Measurements from ENCODE around the gene NPHP1.
"Not testable (repeated sequence)": the region's sequence is repeated elsewhere in the genome, so short reads cannot be mapped to it uniquely, and the experiment has no call there.

The NPHP1 gene

DNA sequence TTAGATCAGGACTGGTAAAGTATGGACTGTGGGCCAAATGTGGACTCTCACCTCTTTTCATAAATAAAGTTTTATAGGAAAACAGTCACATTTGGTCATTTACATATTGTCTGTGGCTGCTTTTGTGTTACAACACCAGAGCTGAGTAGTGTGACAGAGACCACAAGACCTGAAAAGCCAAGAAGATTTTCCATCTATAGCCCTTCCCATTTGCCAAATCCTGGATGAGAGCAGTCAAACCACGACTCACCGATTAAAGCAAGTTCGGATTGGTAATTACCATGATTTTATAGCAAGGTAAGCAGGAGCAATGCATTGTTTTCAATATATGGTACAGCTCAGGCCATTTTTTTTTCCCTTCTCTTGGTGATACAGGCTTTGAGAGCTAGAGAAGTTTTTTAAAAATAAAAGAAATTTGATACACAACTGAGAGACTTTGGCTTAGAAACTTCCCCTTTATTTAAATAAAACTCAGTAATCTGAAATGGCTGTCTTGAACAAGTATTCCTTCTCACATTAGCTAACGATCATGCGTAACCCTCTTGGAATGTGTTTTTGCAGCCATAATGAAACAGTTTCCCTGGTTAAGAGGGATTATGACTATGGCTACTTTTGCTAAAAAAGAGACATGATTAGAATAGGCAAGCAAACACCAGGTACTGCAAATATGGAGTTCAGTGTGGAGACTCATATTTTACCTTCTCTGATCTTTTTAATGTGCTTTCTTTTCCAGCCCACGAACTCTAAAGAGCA, 79.7 kb downstream of the NPHP1 start:
- DNase-seq: no peak

DNA sequence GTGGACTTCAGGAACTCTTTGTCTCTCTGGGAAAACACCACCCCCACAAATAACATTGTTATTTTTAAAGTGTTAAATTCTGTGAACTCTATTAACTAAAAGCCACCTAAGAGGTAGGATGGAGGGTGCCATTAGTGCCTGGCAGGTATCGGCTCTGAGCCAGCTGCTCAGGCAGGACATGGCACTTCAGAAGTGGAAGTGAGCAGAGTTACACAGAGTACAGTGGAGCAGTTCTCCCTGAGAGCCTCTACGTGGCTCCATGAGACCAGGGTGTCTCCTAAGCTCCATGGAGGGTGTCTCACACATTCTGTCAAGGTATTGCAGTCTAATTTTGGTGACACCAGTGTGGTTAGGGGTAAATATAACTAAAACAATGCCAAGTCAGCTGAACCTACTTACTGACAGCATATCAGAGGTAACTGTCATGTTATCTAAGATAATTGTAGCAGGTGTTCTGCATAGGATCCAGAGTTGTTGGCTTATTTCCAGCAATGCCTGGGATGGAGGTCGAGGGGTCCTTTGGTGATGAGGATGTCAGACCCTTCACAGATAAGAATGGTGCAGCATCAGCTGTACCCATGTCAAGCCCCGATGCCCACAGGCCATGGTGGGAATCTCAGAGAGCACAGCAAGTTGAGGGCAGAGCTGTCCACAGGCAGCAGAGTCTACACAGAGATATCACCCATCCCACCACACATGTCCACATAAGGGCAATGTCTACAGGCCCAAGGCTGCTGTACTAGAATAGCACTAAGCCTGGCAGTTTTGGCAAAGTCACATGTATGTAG, 80.6 kb downstream of the NPHP1 start:
- no peak for DNase-seq

DNA sequence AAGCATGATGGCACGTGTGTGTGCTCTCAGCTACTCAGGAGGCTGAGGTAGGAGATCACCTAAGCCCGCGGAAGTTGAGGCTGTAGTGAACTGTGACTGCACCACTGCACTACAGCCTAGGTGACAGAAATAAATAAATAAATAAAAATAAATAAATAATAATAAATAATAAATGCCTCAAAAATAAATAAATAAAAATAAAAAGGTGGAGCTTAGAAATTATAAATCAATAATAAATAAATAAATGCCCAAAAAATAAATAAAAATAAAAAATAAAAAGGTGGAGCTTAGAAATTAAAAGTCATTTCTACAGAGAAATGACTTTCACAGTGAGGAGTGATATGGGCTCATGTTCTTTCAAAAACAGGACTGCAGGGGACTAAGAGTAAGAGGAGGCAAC, 83.2 kb downstream of the NPHP1 start:
- no peak for DNase-seq

DNA sequence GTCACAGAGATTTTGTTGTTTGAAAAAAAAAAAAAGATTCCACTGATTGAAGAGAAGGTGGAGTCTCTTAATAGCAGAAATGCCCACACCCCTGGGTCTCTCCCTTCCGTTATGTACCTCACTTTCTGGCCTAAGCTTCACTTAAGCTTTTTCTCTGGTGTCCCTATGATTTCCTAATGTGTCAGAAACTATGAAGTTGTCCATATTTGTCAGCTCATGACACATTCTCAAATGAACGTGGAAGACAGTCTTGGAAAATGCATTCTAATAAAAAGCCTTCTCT, 83.8 kb downstream of the NPHP1 start:
- DNase-seq: no peak

DNA sequence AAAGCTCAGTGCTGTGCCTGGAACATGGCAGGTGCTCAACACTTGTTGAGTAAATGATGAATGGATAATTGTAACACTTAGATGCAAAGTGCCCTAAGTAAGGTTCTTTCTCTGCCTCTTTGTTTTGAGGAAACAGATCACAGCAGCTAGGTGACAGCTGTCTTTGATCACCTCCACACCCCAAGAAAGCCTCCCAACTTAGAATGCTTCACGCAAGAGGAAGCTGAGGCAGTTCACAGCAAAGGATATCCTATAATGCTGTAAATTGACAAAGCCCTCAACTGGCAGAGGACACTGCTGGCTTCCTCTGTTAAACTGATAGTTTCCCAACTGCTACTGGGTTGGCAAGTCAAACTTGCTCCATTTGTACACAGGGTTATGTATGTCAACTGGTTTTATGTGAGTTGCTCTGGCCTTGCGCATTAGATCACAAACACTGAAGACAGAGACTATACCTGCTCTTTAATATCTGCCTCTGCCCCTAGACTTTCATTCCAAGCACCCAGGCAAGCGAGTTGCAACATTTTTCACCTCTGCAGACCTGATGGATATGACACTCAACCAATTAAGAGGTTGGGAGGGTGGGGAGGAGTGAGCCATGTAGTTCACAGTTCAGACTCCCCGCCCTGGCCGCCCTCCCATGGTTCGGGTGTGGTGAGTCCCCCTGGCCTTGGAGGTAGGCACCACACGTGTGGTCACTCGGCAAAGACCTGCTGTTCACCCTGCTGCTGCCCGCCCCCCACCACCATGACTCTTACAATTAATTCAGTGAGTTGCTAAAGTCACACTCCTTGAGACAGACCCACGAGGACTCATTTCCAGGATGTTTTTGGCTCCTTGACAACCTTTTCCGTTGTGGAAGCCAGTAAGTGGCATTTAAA, 84.4 kb downstream of the NPHP1 start:
- DNase-seq: no peak

DNA sequence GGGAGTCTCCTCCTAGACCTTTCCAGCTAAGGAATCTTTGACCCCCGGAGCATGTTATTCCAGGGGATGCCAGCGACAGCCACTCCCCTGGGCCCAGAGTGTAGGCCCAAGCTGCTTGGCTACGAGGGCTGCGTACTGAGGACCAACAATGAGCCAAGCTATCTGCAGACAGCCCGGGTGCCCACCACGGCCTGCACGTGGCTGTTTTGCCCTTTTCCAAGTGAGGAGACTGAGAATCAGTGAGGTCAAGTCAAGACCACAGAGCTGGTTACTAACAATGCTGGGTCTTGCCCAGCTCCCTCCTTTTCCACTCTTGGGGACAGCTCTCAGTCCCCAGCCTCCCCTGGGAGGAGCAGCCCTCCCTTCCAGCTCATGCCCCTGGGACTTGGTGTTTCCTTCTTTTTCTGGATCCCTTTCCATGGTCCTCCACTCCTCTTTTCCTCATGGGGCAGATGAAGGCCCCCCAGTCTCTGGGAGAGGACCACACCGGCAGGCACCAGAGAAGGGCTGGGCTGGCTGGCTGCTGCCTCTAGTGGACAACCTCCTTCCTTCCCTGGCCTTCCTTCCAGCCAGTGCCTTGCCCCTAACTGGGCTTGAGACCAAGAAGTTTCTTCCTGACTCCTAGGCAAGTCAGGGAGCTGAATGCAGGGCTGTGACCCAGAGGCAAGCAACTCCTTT, 88.6 kb downstream of the NPHP1 start:
- DNase-seq: no peak

DNA sequence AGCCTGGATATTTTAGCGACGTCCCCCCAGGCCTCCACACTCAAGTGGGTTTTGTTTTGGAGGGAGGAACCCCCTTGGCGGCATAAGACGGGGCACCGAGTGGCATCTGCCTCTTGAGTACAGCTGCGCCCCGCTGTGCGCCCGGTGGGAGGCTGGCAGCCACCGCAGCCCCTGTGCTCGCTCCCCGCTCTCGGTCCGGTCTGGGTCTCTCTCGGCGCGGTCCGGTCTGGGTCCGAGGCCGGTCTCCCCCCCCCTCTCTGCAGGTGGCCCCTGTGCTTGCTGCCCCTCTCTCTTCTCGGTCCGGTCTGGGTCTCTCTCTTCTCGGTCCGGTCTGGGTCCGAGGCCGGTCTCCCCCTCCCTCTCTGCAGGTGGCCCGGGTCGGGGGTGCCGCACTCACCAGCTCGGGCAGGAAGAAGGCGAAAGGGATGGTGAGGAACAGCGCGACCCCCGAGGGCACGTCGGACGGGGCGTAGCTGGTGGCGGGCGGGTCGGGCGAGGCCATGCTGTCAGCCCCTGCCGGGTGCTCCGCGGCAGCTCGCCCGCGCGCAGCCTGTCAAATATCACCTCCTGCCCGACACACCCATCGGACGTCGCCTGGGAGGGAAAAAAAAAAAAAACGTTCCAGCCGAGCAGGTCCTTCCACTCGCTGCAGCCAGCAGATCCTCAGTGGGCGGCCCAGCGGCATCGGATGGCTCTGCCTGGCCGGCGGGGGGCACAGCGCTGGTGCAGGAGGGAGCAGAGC, 89.4 kb downstream of the NPHP1 start, which contains the start of gene MALL:
MALL (minus strand) TSS at position 532 of the 742 bp plus-strand sequence; CDS start at position 502, 30 bp downstream.
- DNase-seq: no peak

DNA sequence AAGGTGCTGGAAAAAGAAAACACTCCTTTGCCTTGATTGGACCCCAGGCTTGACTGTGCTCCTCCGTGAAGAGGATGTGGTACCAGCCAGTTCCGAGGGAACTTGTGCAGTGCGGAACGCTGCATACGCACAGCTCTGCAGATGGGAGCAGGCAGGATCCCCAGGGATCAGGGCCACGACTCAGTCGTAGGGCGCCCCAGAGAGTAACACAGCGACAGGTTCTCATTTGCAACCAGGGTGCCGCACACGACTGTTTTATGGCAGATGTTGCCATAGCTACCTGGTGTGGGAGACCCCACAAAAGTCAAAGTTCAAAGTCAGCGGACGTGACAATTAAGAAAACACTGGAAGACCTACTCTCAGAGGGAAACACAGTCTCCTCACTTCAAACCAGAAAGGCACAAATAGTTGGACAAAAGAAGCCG, 90.0 kb downstream of the NPHP1 start:
- no peak for DNase-seq

DNA sequence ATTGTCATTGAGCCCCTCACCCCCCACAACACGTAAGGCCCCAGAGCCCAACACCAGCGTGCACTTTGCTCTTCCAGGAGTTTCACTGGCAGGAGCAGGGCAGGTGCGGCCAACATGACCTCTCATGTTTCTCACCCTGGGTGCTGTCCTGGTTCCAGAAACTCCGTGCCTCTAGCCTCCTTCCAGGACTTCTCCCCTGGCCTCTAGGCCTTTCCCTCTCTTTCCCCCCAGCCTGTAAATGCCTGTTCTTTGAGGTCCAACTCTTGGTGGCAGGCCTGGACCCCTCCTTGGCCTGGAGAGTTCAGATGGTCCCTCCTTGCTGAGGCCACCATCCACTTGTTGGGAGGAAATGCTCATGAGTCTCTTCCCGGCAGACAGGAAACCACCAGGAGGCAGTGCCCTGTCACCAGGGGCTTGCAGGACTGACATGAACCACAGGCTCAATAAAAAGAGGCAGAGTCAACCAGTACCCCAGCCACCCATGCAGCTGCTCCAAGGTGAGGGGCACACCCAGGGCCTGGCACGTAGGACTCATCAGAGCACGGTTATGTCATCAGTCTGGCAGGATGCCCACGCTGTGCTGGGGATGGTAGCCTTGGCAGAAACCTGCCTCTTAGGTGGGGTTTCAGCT, 90.7 kb downstream of the NPHP1 start:
- no peak for DNase-seq

DNA sequence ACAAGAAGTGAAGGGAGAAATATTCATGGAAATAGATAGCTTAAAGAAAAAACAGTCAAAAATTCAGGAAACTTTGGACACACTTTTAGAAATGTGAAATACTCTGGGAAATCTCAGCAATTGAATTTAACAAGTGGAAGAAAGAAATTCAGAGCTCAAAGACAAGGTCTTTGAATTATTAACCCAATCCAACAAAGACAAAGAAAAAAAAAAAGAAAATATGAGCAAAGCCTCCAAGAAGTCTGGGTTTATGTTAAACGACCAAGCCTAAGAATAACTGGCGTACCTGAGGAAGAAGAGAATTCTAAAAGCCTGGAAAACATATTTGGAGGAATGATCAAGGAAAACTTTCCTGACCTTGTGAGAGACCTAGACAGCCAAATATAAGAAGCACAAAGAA, 96.5 kb downstream of the NPHP1 start:
- DNase-seq: not testable (repeated sequence)

DNA sequence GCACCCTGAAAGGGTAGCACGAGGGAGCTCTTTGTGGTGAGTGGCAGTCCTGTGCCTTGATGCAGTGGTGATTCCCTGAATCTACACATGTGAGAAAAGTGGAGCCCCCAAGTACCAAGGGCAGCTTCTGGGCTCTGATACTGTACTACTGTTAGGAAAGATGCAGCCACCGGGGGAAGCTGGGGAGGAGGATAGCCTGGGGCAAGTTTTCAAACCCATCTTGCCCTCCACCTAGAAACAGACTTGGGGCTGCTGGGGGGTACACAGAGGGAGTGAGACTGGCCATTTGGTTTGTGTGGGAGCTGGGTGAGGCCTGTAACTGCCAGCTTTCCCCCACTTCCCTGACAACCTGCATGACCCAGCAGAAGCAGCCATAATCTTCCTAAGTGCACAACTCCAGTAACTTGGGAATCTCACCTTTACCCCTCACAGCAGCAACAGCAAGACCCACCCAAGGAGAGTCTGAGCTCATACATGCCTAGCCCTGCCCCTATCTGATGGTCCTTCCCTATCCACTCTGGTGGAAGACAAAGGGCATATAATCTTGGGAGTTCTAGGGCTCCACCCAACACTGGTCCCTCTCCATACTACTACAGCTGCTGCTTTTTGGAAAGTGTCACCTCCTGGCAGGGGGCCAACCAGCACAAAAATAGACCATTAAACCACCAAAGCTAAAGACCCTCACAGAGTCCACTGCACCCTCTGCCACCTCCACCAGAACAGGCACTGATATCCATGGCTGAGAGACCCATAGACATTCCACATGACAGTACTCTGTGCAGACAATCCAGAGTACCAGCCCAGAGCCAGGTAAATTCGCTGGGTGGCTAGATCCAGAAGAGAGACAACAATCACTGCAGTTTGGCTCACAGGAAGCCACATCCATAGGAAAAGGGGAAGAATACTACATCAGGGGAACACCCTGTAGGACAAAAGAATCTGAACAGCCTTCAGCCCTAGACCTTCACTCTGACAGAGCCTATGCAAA, 97.4 kb downstream of the NPHP1 start:
- DNase-seq: no peak

DNA sequence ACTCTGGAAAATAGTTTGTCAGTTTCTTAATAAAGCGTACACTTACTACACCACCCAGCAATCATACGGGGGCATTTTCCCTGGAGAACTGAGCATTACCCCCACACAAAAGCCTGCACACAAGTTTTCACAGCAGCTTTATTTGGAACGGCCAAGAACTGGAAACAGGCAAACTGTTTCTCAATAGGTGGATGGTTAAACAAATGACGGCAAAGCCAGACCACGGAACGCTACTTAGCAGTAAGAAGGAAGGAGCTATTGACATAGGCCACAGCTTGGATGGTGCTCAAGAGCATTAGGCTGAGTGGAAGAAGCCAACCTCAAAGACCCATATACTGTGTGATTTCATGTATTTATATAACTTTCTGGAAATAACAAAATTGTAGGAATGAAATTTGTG, 98.2 kb downstream of the NPHP1 start:
- no peak for DNase-seq

DNA sequence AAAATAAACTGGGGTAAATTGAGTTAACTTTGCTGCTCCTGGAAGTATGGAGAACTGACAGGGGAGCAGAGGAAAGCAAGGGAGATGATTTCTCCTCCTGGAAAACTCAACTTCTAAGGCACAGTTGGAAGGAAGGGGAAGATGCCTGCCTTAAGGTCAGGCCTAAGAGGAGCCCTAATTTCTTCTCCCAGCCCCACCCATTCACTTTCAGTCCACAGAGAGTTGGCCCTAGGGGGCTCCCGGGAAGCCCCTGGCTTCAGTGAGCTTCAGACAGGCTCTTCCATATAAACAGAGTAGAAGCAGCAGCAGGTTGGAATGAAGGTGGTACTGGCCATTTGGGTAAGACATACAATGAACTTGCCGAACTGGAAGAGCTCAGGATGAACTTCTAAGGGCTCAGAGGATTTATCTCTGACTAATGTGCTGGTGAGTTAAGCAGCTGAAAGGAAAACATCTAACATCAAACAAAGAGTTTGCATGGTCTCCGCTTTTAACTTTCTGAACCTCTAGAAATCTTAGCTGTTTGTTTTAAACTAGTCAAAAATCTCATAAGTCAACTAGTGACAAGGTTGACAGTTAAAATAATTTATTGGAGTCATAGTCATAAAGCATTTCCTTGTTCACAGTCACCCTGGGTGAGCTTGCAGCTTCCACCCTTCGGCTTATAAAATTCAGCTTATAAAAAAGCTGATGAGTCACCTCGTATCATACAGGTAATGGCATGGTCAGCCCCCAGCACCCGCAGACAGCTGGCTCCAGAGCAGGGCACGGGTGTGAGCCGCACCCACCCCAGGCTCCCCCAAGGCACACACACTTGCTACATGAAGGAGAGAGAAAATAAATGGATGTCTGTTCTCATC, 99.0 kb downstream of the NPHP1 start:
- no peak for DNase-seq

DNA sequence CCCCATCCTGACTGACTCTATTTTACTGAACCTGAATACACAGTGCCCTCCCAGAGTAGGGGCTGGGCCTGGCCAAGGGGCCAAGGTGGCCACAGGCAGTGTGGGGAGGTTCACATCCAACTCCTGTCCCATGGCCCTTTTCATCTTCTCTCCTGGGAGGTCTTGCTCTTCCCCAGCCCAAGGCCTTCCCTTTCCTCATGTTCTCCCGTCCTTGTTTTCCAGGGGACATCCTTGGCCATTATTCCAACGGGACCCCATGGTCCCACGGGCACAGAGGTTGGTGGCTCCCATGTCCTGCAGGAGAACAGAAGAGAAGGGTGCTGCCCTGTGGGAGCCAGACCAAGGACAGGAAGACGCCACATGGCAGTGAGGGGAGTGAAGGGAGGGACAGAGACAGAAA, 99.6 kb downstream of the NPHP1 start:
- no peak for DNase-seq

DNA sequence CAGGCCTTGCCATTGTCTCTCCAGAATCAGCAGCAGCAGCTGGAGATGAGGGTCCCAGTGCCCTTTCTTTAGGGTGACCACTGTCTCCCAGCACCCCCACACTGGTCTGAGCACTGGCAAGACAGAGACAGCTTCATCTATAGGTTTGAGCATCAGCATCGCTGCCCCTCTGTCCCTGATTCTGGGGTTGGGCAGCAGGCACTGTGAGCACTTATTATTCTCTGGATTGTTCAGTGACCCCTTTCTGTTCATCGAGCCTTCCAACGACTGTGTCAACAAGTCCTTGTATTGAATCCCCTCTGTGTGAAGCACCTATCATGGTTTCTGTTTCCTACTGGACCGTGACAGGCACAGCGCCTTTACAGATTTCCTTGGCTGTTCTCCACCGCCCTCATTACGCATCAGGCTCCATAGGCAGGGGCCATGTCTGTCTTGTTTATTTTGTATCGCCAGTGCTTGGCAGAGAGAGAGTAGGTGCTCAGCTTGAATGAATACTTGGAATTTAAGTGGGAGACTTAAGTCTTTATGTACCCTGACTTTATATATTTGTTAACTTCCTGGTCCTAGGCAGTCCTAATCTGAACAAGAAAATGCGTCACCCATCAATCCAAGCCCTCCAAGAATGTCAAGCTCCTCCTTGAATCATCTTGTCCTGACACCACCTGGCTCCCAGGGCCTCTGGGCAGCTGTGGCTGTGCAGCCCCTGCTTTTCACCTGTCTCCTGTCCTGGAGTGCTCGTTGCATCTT, 100.6 kb downstream of the NPHP1 start:
- DNase-seq: no peak

DNA sequence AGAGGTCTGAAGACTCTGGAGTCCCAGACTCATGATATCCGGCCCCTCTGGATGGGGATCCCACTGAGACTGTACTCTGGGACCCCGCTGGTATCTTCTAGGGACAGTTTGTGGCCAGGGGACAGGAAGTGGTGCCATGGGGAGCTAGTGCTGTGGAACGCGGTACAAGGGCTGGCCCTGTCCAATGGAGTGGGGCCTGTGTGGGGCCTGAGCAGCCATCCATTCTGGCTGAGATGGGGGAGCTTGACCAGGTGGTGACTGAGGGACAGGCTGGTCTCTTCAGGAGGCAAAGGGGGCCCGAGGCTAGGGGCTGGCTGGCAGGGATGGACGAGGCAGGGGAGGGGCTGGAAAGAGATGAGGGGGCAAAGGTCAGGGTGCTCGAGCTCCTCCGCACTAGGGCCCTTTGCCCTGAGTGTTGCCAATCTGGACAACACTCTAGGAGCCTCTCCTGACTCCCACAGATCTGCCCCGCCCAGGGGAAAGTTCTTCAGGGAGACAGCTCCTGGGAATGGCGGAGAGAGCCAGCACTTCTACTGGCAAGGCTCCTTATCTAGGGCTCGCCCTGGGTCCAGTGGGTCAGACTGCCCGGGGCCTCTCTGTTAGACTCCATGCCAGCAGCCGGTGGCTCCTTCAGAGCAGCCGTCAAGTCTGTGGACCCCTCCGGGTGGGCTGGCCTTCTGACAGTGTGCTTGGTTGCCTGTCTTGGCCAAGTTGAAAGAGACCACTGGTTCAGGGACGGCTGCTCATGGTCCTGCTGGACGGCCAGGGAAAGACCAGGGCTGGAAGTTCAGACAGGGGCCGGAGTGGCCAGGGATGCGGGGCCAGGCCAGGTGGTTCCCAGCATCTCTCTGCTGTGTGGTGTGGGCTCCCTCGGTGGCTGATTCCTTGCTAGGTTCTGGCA, 101.5 kb downstream of the NPHP1 start:
- DNase-seq: no peak
